ENCODE measurements around the gene RFX6.

The RFX6 gene

DNA sequence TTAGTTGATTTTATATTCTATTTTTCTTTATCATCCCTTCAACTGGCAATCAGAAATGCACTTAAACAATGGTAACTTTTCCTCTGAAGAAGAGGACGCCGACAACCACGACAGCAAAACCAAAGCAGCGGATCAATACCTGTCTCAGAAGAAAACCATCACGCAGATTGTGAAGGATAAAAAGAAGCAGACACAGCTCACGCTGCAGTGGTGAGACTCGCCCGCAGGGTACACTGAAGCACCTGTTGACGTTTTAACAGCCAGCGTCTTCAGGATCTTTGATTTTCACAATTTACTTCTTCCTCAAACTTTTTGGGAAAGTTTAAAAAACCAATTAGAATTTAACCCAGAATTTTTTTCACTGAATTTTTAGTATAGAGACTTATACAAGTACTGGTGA lies 701 bp downstream of the RFX6 start:
- H3K4me3 ChIP-seq (ENCODE audit: low read depth, low read length): no peak overlapping the region
- DNase-seq (ENCODE audit: low read depth): no peak
- TF ChIP-seq, protein P1, sequence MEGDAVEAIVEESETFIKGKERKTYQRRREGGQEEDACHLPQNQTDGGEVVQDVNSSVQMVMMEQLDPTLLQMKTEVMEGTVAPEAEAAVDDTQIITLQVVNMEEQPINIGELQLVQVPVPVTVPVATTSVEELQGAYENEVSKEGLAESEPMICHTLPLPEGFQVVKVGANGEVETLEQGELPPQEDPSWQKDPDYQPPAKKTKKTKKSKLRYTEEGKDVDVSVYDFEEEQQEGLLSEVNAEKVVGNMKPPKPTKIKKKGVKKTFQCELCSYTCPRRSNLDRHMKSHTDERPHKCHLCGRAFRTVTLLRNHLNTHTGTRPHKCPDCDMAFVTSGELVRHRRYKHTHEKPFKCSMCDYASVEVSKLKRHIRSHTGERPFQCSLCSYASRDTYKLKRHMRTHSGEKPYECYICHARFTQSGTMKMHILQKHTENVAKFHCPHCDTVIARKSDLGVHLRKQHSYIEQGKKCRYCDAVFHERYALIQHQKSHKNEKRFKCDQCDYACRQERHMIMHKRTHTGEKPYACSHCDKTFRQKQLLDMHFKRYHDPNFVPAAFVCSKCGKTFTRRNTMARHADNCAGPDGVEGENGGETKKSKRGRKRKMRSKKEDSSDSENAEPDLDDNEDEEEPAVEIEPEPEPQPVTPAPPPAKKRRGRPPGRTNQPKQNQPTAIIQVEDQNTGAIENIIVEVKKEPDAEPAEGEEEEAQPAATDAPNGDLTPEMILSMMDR (IDR thresholded peaks at IDR 0.05; ENCODE audit: insufficient read depth, low read depth, low read length, missing control alignments): no peak

DNA sequence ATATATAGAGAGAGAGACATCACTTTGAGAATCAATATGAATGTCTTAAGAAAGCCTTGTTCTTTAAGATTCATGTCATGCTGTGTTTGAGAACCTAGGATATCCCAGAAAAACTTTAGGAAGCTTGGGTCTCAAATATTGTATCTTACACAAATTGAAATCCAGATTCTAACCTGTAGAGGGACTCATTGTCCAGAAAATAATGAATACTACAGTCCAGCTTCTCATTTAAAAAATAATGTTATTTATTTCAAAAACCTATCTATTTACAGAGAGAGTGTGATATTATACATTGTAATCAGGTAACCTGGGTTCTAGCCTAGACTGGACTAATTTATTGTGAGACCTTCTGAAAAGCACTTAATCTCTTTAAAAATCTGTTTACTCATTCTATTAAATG lies 4.2 kb downstream of the RFX6 start:
- H3K4me3 ChIP-seq (ENCODE audit: low read depth, low read length): no peak overlapping the region
- no peak for DNase-seq (ENCODE audit: low read depth)
- TF ChIP-seq, protein P1 (IDR thresholded peaks at IDR 0.05; ENCODE audit: insufficient read depth, low read depth, low read length, missing control alignments): no peak

DNA sequence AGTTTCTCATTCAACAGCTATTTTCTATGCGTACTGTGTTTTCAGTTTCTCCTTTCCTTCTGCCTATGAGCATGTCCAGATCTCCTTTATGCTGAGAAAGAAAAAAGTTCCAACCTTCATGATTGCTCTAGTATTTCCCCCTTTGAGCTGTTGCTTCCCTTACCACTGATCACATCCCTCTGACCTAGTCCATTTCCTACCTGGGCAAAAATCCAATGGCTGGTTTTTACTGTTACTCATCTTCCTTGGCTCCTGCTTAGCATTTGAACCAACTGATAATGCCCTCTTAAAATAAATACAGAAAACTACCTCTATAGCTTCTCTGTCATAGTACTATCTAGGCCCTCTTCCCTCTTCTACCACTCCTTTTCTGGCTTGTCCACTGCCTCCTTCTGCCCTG lies 6.0 kb downstream of the RFX6 start:
- no peak for DNase-seq (ENCODE audit: low read depth)
- H3K4me3 ChIP-seq (ENCODE audit: low read depth, low read length): no peak overlapping the region
- TF ChIP-seq, protein P1 (IDR thresholded peaks at IDR 0.05; ENCODE audit: insufficient read depth, low read depth, low read length, missing control alignments): no peak

DNA sequence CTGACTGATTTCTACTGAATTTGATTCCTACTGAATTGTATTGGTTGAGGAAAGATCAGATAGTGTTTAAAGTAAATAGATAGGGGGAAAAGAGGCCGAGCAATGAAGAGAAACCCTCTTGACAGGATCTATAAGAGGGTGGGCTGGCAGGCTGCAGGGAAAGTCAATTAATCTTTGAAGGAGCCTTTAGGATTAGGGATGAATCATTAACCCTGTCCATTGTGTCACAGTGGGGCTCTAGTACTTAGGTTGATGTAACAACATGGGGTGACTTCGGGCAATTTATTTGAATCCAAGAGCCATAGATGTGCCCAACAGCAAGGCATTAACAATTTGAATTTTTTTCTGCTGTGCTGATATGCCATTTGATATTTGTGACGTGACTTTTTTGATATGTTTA lies 7.5 kb downstream of the RFX6 start:
- TF ChIP-seq, protein P1 (IDR thresholded peaks at IDR 0.05; ENCODE audit: insufficient read depth, low read depth, low read length, missing control alignments): no peak
- no peak overlapping the region for H3K4me3 ChIP-seq (ENCODE audit: low read depth, low read length)
- DNase-seq (ENCODE audit: low read depth): no peak

DNA sequence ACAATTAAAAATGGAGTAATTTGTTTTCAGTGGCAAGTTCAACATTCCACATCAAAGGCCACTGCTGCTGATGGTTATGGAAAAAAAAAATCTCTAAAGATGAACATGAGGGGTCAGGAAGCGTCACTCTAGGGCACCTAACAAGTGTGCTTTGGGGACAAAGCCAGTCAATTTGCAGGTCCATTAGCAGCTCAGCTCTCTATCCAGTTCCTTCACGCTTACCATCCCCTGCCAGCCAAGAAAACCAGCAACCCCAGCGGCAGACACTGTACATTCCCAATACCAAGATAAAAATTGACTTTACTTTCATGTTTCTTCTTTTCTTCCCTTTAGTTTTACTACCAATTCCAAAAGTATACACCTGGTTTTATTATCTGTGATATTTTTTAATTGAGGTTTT lies 10.1 kb downstream of the RFX6 start:
- TF ChIP-seq, protein P1 (IDR thresholded peaks at IDR 0.05; ENCODE audit: insufficient read depth, low read depth, low read length, missing control alignments): no peak
- no peak overlapping the region for H3K4me3 ChIP-seq (ENCODE audit: low read depth, low read length)
- DNase-seq (ENCODE audit: low read depth): no peak

DNA sequence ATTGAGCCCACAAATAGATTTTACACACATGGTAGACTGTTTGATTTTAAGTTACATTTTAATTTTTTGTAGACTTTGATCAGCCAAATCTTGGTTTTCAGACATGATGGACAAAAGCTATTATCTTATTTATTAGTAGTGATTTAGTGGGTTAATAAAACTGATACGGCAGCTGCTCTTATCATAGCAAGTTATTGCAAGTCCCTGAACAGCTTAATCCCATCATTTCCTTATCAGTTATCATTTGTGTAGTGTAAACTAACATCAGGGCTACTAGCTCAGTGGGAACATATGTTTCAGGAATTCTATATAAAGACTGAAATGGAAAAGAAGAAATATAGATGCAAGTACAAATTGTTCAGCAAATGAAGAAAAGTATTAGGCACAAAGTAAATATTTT lies 10.9 kb downstream of the RFX6 start:
- DNase-seq (ENCODE audit: low read depth): no peak
- no peak overlapping the region for H3K4me3 ChIP-seq (ENCODE audit: low read depth, low read length)
- TF ChIP-seq, protein P1 (IDR thresholded peaks at IDR 0.05; ENCODE audit: insufficient read depth, low read depth, low read length, missing control alignments): no peak

DNA sequence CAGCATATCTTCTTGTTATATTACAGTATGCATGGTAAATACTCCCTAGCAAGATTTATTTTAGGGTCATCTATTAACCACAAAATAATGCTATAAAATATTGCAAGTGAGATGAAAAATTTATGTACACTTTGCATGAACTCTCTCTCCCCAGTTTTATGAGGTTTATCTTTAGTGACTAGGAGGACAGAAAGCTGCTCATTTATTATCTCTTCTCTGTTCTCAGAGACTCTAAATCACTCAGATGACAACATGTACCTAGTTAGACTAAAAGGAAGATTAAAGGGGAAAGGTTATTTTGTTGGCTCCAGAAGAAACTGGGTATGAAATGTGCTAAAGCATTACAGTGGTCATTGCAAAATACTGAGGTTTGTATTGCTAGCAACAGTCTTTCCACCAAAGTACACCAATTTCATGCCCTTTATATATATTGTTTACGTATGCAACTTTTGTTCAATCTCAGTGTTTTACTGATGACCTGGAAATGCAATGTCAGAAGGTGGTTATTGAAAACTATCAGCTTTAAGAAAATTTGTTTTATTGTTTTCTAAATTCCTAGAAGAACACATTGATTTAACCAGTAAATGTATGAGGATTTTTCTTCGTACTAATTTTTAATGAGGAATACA lies 11.8 kb downstream of the RFX6 start:
- TF ChIP-seq, protein P1 (IDR thresholded peaks at IDR 0.05; ENCODE audit: insufficient read depth, low read depth, low read length, missing control alignments): no peak
- no peak overlapping the region for H3K4me3 ChIP-seq (ENCODE audit: low read depth, low read length)
- DNase-seq (ENCODE audit: low read depth): no peak

Data from GM12865 (cell line).